OCI-LY3 (cell line): ENCODE results near the gene HOXD12.

Experiments used
- H2AFZ ChIP-seq: fragments of 200-600, 300-600 bp; shearing (Covaris generic); 2 replicates; pipeline ENCODE4 v1.6.0; 2014; ENCODE audit warnings: antibody characterized with exemption, low read depth, low read length
- H3K27ac ChIP-seq: fragments of 200-600, 300-600 bp; sonication (generic); 2 replicates; pipeline ENCODE4 v1.5.1; 2014; ENCODE audit warnings: mild to moderate bottlenecking, low read length, moderate library complexity, mixed read lengths
- H3K27me3 ChIP-seq: fragments of 200-600, 300-600 bp; sonication (generic); 2 replicates; pipeline ENCODE4 v1.6.1; 2014; ENCODE audit warnings: low read depth, low read length, mixed read lengths
- H3K36me3 ChIP-seq: fragments of 200-600, 300-600 bp; sonication (generic); replicated peaks from 2 replicates; pipeline ENCODE3; 2014; ENCODE audit warnings: low read depth, low read length, mixed read lengths
- H3K4me1 ChIP-seq: fragments of 300-600, 200-600 bp; sonication (generic); 2 replicates; pipeline ENCODE4 v1.6.1; 2014; ENCODE audit warnings: low read length, mixed read lengths
- H3K4me2 ChIP-seq: fragments of 200-600, 300-600 bp; sonication (generic); 2 replicates; pipeline ENCODE4 v1.6.1; 2014; ENCODE audit warnings: low read length, mixed read lengths
- H3K4me3 ChIP-seq: fragments of 300-600, 200-600 bp; sonication (generic); 2 replicates; pipeline ENCODE4 v1.5.1; 2014; ENCODE audit warnings: antibody characterized with exemption, mild to moderate bottlenecking, low read length, moderate library complexity
- H3K79me2 ChIP-seq: fragments of 300-600, 200-600 bp; shearing (Covaris generic); 2 replicates; pipeline ENCODE4 v1.6.1; 2014; ENCODE audit warnings: mild to moderate bottlenecking, low read length, mixed read lengths
- H3K9ac ChIP-seq: fragments of 300-600, 200-600 bp; shearing (Covaris generic); 2 replicates; pipeline ENCODE4 v1.6.0; 2014; ENCODE audit warnings: mild to moderate bottlenecking, low read length, moderate library complexity
- H3K9me3 ChIP-seq: fragments of 200-600, 300-600 bp; shearing (Covaris generic); 2 replicates; pipeline ENCODE4 v1.6.1; 2014; ENCODE audit warnings: low read length, mixed read lengths; ENCODE audit not compliant: insufficient read depth
- H4K20me1 ChIP-seq: fragments of 200-600, 300-600 bp; sonication (generic); 2 replicates; pipeline ENCODE4 v1.6.1; 2016; ENCODE audit warnings: low read length, mixed read lengths; ENCODE audit not compliant: insufficient read depth
- CTCF ChIP-seq: fragments of 200-600, 300-600 bp; sonication (generic); IDR thresholded peaks from 2 replicates; pipeline ENCODE4 v1.5.1; 2014; ENCODE audit warnings: antibody characterized with exemption, low read length, low read depth
- EZH2phosphoT487 ChIP-seq: fragments of 200-600 bp; shearing (Covaris generic); IDR thresholded peaks from 2 replicates; pipeline ENCODE4 v1.6.1; 2018; ENCODE audit warnings: antibody characterized with exemption, mixed run types, low read depth

The HOXD12 gene

DNA sequence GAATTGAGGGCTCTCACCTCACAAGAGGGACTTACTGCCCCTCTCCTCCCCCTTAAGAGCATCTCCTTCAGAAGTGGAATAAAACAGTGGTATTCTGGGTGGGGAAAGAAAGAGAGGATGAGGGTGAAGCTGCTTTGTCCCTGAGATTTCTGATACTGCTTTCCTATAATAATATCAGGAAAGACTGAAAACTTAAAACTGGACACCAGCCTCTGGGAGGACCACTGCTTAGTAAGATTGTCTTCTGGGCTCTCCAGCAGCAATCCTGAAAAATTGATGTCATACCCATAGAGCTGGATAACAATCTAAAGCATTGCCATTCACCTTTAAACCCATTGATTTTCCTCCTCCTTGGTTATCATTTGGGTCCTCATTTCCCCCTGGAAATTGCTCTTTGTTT, 47.0 kb downstream of the HOXD12 start:
- Histone ChIP-seq H3K79me2 (no peaks in the 10 kb centered on the region), H3K4me3 (no peak overlapping the region), H3K9me3 (no peaks in the 10 kb centered on the region), H3K27me3 (peaks cover 3% of the 10 kb centered on the region; the same call in 1 of the 2 replicates), H4K20me1 (no peaks in the 10 kb centered on the region), H3K4me2 (no peak overlapping the region), H3K9ac (no peak overlapping the region), H3K4me1 (no peaks in the 10 kb centered on the region), H3K36me3 (no peaks in the 10 kb centered on the region), H3K27ac (no peak overlapping the region), H2AFZ (no peak overlapping the region)
- TF ChIP-seq EZH2phosphoT487 (no peak), CTCF (no peak)

GRCh38 chr2:176147210-176147799, 47.7 kb downstream of the HOXD12 start:
- no peaks in the 10 kb centered on the region for H3K36me3 ChIP-seq
- no peak for TF ChIP-seq CTCF
- no peak for TF ChIP-seq EZH2phosphoT487
- no peak overlapping the region for H3K4me3 ChIP-seq
- no peak overlapping the region for H2AFZ ChIP-seq
- H3K9me3 ChIP-seq: no peaks in the 10 kb centered on the region
- H4K20me1 ChIP-seq: no peaks in the 10 kb centered on the region
- H3K27ac ChIP-seq: no peak overlapping the region
- no peaks in the 10 kb centered on the region for H3K4me1 ChIP-seq
- H3K9ac ChIP-seq: no peak overlapping the region
- H3K4me2 ChIP-seq: no peak overlapping the region
- H3K79me2 ChIP-seq: no peaks in the 10 kb centered on the region
- peaks cover 3% of the 10 kb centered on the region; the same call in 1 of the 2 replicates for H3K27me3 ChIP-seq

DNA sequence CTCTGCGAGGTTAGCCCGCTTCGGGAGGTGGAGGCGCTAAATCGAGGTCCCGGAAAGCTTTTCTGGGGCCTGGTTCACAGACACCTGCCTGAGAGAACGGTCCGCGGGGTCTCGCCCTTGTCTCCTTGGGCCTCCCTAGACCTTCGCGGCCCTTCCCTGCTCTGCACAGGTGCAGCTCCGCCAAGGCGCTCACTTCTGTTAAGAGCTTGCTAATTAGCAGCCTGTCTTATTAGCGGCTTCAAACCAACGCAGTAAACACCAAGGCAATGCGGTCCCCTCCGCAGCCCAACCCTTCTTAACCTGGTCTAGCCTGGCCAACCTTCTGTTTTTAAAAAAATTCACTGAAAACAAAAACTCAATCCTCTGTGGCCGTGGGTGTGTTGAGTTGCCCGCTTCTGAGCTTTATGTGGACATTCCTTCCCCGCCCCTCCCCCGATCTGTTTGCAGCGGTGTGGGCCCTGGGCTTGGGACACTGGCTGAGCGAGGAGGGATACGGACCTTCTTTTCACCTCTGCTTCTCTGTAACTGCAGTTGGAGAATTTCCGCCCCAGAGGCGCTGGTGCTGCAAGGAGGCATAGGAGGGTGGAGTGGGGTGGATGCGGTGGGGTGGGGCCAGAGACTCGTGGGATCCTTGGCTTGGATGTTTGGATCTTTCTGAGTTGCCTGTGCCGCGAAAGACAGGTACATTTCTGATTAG, 48.4 kb downstream of the HOXD12 start:
- Histone ChIP-seq H3K36me3 (no peaks in the 10 kb centered on the region), H3K27ac (no peak overlapping the region), H3K9ac (no peak overlapping the region), H3K79me2 (no peaks in the 10 kb centered on the region), H3K4me2 (no peak overlapping the region), H3K4me1 (no peaks in the 10 kb centered on the region), H3K4me3 (no peak overlapping the region), H3K27me3 (peaks cover 3% of the 10 kb centered on the region; the same call in 1 of the 2 replicates), H2AFZ (no peak overlapping the region), H3K9me3 (no peaks in the 10 kb centered on the region), H4K20me1 (no peaks in the 10 kb centered on the region)
- TF ChIP-seq EZH2phosphoT487 (no peak), CTCF (no peak)

GRCh38 chr2:176148751-176149421, 49.3 kb downstream of the HOXD12 start:
- Histone ChIP-seq H3K9me3 (no peaks in the 10 kb centered on the region), H3K79me2 (no peaks in the 10 kb centered on the region), H3K9ac (no peak overlapping the region), H4K20me1 (no peaks in the 10 kb centered on the region), H3K27ac (no peak overlapping the region), H3K36me3 (no peaks in the 10 kb centered on the region), H3K27me3 (peaks cover 3% of the 10 kb centered on the region; the same call in 1 of the 2 replicates), H3K4me1 (no peaks in the 10 kb centered on the region), H3K4me2 (no peak overlapping the region), H2AFZ (no peak overlapping the region), H3K4me3 (no peak overlapping the region)
- TF ChIP-seq CTCF: no peak
- no peak for TF ChIP-seq EZH2phosphoT487
